ENCODE data around the gene RAD51AP2.

Gene RAD51AP2

DNA sequence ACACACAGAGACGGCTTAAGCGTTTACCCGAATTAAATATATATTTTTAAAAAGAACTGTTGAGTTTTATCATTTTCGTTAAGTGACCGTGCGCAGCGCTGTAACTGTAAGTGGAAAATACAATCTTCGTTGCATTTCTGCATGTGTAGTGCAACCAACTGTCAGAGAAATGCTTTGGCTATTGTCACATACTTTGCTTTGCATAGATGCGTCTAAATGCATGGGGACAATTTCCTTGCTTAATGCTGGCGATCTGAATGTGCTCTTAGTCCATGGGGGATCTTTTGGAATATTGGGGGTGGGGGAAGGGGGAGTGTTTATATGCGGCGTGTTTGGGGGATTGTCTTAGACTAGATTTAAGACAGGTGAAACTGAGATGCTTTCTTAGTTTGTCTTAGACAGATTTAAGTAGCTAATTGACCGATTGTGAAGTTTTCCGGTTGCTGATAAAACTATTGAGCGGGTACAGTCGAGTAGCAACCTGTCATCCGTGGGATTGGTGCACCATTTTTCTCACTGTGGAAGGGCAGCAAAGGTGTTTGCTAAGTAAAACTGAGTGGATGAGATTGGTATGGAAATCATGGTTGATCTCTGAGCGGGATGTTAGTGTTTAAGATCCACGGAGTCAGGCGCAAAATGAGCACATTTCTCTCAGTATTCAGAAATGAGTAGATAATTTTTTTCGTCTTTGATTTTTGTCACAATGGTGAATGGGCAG, 22.7 kb upstream of the RAD51AP2 start:
- H3K36me3 ChIP-seq (ENCODE audit: control insufficient read depth, insufficient read depth, low read length), result no peaks in the 10 kb centered on the region
- H3K4ac ChIP-seq (ENCODE audit: low read depth, low read length), result no peak overlapping the region
- H4K8ac ChIP-seq (ENCODE audit: low read depth, low read length), result no peak overlapping the region
- H2BK120ac ChIP-seq (ENCODE audit: low read depth, low read length), result no peak overlapping the region
- H3K9ac ChIP-seq (ENCODE audit: low read length), result peak overlapping the region; percentile 66
- no peak overlapping the region for H2BK15ac ChIP-seq (replicated peaks; ENCODE audit: low read depth)
- peak overlapping the region; percentile 78 for H3K56ac ChIP-seq (ENCODE audit: low read length)
- H3K18ac ChIP-seq (ENCODE audit: low read length), result no peak overlapping the region
- H3K79me1 ChIP-seq (ENCODE audit: low read length), result no peaks in the 10 kb centered on the region
- DNase-seq, result no peak
- no peaks in the 10 kb centered on the region for H3K27me3 ChIP-seq (ENCODE audit: insufficient read depth, low read length, poor library complexity)
- peak overlapping the region; percentile 61 for H3K4me3 ChIP-seq (ENCODE audit: low read length)
- H3K4me1 ChIP-seq (ENCODE audit: control insufficient read depth, low read depth, low read length), result peaks cover 13% of the 10 kb centered on the region
- H3K27ac ChIP-seq (ENCODE audit: low read depth, low read length), result no peak overlapping the region
- peaks cover 12% of the 10 kb centered on the region for H3K79me2 ChIP-seq (ENCODE audit: control insufficient read depth, insufficient read depth, low read length)
- H4K5ac ChIP-seq (ENCODE audit: low read length), result no peak overlapping the region
- no CpG with 5 or more reads among the region's 21 CpGs for WGBS (ENCODE audit: extremely low coverage, insufficient coverage, low lambda C conversion rate)
- no peak overlapping the region for H3K23ac ChIP-seq (ENCODE audit: low read length)
- H3K4me2 ChIP-seq (ENCODE audit: low read length), result peak overlapping the region; percentile 94
- no peak overlapping the region for H2BK5ac ChIP-seq (ENCODE audit: low read length)
- H2AK5ac ChIP-seq (ENCODE audit: low read length), result no peak overlapping the region

DNA sequence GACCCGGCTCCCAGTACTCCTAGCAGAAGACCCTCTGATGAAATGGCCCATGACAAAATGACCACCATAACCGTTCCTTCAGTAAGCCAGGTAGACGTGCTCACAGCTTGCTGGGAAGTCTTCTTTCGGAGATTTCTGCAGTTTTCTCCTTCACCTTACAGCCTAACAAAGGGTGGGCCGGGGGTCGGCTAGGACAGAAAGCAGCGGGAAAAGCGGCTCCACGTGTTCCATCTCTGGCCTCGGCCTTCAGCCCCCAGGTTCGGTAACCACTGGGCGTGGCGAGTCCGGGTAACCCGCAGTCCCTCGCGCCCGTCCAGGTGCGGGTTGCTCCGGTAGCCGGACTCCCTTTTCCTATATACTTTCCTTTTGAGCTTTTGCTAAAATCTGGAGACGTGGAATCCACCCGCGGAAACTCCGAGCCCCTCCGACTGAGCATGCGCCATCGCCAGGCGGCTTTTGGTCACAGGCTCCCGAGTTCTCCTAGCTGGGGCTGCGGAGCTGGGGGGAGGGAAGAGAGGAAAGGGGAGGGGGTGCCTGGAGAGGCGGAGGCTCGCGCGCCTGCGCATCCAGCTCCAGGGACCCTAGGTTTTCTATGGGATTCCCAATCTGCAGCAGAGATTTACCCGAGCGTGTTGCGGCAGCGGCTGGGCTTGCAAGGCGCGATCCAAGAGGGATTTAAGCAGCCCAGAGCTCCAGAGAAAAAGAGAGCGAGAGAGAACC, 22.0 kb upstream of the RAD51AP2 start, which contains the start of gene VSNL1:
TSS of gene VSNL1 (plus strand) at position 604 of the 720 bp plus-strand sequence. CDS start 51,379 bp downstream, outside the sequence.
- H2BK15ac ChIP-seq (replicated peaks; ENCODE audit: low read depth), result no peak within 1 kb of the TSS
- H3K18ac ChIP-seq (ENCODE audit: low read length), result peak within 1 kb of the TSS; percentile 24
- peak within 1 kb of the TSS; percentile 94 for H4K8ac ChIP-seq (ENCODE audit: low read depth, low read length)
- H3K79me1 ChIP-seq (ENCODE audit: low read length), result no peaks in the 10 kb centered on the region
- peak; percentile 98 for DNase-seq
- WGBS (ENCODE audit: extremely low coverage, insufficient coverage, low lambda C conversion rate), result no CpG with 5 or more reads among the region's 43 CpGs
- peak within 1 kb of the TSS; percentile 64 for H3K4ac ChIP-seq (ENCODE audit: low read depth, low read length)
- H2BK5ac ChIP-seq (ENCODE audit: low read length), result peak within 1 kb of the TSS; percentile 43
- no peak within 1 kb of the TSS for H4K5ac ChIP-seq (ENCODE audit: low read length)
- peak within 1 kb of the TSS; percentile 13 for H3K27ac ChIP-seq (ENCODE audit: low read depth, low read length)
- H2AK5ac ChIP-seq (ENCODE audit: low read length), result no peak within 1 kb of the TSS
- peak within 1 kb of the TSS; percentile 95 for H2BK120ac ChIP-seq (ENCODE audit: low read depth, low read length)
- no peaks in the 10 kb centered on the region for H3K36me3 ChIP-seq (ENCODE audit: control insufficient read depth, insufficient read depth, low read length)
- H3K23ac ChIP-seq (ENCODE audit: low read length), result no peak within 1 kb of the TSS
- H3K9ac ChIP-seq (ENCODE audit: low read length), result peak within 1 kb of the TSS; percentile 80
- no peaks in the 10 kb centered on the region for H3K27me3 ChIP-seq (ENCODE audit: insufficient read depth, low read length, poor library complexity)
- H3K4me1 ChIP-seq (ENCODE audit: control insufficient read depth, low read depth, low read length), result peaks cover 13% of the 10 kb centered on the region
- H3K4me3 ChIP-seq (ENCODE audit: low read length), result peak within 1 kb of the TSS; percentile 61
- H3K56ac ChIP-seq (ENCODE audit: low read length), result peak within 1 kb of the TSS; percentile 91
- H3K79me2 ChIP-seq (ENCODE audit: control insufficient read depth, insufficient read depth, low read length), result peaks cover 12% of the 10 kb centered on the region
- peak within 1 kb of the TSS; percentile 94 for H3K4me2 ChIP-seq (ENCODE audit: low read length)

DNA sequence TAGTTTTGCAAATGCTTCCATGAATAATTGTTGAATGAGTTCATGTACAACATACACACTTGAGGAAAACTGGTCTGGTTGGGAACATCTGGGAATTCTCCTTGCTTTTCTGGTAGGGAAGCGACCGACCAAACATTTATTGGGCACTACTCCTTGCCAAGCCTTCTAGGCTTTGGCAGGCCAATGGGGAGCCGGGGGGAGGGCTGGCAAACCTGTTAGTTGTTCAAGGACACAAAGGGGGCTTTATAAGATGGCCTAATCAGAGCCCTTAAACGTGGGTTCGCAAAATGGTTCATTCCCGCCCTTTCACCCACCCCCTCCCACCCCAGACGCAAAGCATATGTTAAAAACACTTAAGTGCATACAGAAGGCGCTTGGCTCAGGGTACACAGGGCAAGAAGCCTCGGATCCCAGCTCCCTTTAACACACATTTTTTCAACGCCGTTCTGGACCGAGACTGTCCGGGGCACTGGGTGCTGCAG, 21.4 kb upstream of the RAD51AP2 start:
- DNase-seq, result peak; percentile 76
- Histone ChIP-seq H2BK15ac (replicated peaks; ENCODE audit: low read depth) (no peak overlapping the region), H3K23ac (ENCODE audit: low read length) (no peak overlapping the region), H3K27me3 (ENCODE audit: insufficient read depth, low read length, poor library complexity) (no peaks in the 10 kb centered on the region), H4K5ac (ENCODE audit: low read length) (no peak overlapping the region), H3K79me1 (ENCODE audit: low read length) (no peaks in the 10 kb centered on the region), H3K18ac (ENCODE audit: low read length) (peak overlapping the region; percentile 24), H4K8ac (ENCODE audit: low read depth, low read length) (peak overlapping the region; percentile 94), H3K4me3 (ENCODE audit: low read length) (peak overlapping the region; percentile 57), H3K4ac (ENCODE audit: low read depth, low read length) (peak overlapping the region; percentile 64), H2BK120ac (ENCODE audit: low read depth, low read length) (peak overlapping the region; percentile 17), H3K79me2 (ENCODE audit: control insufficient read depth, insufficient read depth, low read length) (peaks cover 12% of the 10 kb centered on the region), H3K56ac (ENCODE audit: low read length) (peak overlapping the region; percentile 91), H2BK5ac (ENCODE audit: low read length) (peak overlapping the region; percentile 43), H3K9ac (ENCODE audit: low read length) (peak overlapping the region; percentile 80), H3K4me1 (ENCODE audit: control insufficient read depth, low read depth, low read length) (peaks cover 13% of the 10 kb centered on the region), H3K27ac (ENCODE audit: low read depth, low read length) (peak overlapping the region; percentile 13), H3K36me3 (ENCODE audit: control insufficient read depth, insufficient read depth, low read length) (no peaks in the 10 kb centered on the region), H2AK5ac (ENCODE audit: low read length) (no peak overlapping the region), H3K4me2 (ENCODE audit: low read length) (peak overlapping the region; percentile 86)
- no CpG with 5 or more reads among the region's 13 CpGs for WGBS (ENCODE audit: extremely low coverage, insufficient coverage, low lambda C conversion rate)

DNA sequence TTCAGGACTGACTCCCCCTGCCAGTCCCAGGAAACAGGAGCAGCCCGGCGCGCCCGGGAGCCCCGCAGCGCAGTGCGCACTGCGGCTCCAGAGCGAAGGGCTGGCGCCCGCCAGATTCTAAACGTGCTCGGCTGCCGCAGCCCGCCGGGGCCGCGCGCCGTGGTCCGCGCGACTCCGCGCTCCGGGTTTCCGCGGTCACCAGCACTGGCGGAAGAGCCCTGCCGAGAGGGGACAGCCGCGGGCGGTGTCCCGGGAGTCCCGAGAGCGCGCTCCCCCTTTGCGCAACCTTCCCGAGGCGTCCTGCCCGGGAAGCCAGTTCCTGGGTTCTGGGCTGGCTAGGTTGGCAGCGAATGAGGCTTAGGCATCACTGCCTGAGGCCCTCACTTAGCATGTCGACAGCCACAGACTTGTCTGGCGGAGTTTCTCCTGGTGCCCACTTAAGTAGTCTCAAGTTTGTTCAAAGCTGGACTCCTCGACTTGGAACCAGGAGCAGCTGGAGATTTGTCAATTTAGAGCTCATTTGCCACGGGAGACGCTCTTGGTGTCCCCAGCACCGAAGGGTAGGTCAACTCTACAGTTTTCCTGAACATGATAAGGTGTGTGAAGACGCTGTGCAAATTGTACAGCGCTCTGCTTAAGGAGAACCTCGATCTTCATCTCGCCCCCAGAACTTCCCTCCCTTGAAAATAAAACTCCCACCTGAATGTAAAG, 20.8 kb upstream of the RAD51AP2 start:
- WGBS (ENCODE audit: extremely low coverage, insufficient coverage, low lambda C conversion rate), result no CpG with 5 or more reads among the region's 52 CpGs
- Histone ChIP-seq H3K36me3 (ENCODE audit: control insufficient read depth, insufficient read depth, low read length) (no peaks in the 10 kb centered on the region), H3K4me3 (ENCODE audit: low read length) (peak overlapping the region; percentile 63), H2BK15ac (replicated peaks; ENCODE audit: low read depth) (no peak overlapping the region), H3K79me2 (ENCODE audit: control insufficient read depth, insufficient read depth, low read length) (peaks cover 12% of the 10 kb centered on the region), H3K4me2 (ENCODE audit: low read length) (peak overlapping the region; percentile 97), H3K79me1 (ENCODE audit: low read length) (no peaks in the 10 kb centered on the region), H3K23ac (ENCODE audit: low read length) (peak overlapping the region; percentile 48), H3K4ac (ENCODE audit: low read depth, low read length) (no peak overlapping the region), H3K9ac (ENCODE audit: low read length) (peak overlapping the region; percentile 82), H4K8ac (ENCODE audit: low read depth, low read length) (no peak overlapping the region), H3K4me1 (ENCODE audit: control insufficient read depth, low read depth, low read length) (peaks cover 10% of the 10 kb centered on the region), H2BK120ac (ENCODE audit: low read depth, low read length) (peak overlapping the region; percentile 21), H3K18ac (ENCODE audit: low read length) (peak overlapping the region; percentile 45), H4K5ac (ENCODE audit: low read length) (no peak overlapping the region), H3K27ac (ENCODE audit: low read depth, low read length) (peak overlapping the region; percentile 17), H2AK5ac (ENCODE audit: low read length) (no peak overlapping the region), H3K56ac (ENCODE audit: low read length) (peak overlapping the region; percentile 91), H3K27me3 (ENCODE audit: insufficient read depth, low read length, poor library complexity) (no peaks in the 10 kb centered on the region), H2BK5ac (ENCODE audit: low read length) (peak overlapping the region; percentile 20)
- DNase-seq, result peak; percentile 87

DNA sequence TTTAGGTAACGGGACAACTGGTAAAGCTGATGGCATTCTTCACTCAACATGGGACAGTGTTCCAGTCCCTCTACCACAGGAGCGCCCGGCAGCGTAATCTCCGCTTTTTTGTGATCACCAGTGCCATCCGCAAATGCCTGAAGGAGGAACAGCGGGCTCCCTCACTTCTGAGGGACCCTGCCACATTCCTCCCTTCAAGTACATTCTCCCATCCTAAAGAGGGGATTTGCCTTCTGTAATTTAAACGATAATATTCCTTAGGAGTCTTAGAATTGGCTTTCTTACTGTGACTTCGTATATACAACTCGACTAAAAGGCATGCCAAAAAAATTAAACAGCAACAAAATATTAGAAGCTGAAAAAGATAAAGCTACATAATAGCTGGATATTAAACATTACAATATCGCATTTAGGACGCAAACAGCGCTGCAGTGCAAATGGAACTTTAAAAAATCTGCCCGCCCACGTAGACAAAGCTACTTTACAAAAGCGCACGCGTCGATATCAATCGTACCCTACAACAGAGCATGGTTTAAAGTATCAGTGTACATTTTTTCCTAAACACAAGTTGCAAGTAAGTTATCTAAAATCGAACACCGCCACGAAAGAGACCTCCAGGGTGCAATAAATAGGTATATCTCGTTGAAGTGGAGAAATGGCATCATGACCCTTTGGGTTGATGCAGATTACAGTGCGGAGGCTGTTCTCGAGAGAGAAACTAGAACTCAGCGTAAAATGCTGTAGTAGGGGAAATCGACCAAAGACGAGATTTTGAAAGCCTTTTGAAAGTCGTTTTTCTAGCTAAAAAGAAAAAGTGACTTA, 20.0 kb upstream of the RAD51AP2 start:
- H3K27me3 ChIP-seq (ENCODE audit: insufficient read depth, low read length, poor library complexity), result no peaks in the 10 kb centered on the region
- no peak overlapping the region for H3K4ac ChIP-seq (ENCODE audit: low read depth, low read length)
- peaks cover 12% of the 10 kb centered on the region for H3K79me2 ChIP-seq (ENCODE audit: control insufficient read depth, insufficient read depth, low read length)
- H3K23ac ChIP-seq (ENCODE audit: low read length), result no peak overlapping the region
- peak overlapping the region; percentile 12 for H3K18ac ChIP-seq (ENCODE audit: low read length)
- no peak overlapping the region for H4K5ac ChIP-seq (ENCODE audit: low read length)
- WGBS (ENCODE audit: extremely low coverage, insufficient coverage, low lambda C conversion rate), result no CpG with 5 or more reads among the region's 30 CpGs
- H2BK5ac ChIP-seq (ENCODE audit: low read length), result no peak overlapping the region
- no peak overlapping the region for H4K8ac ChIP-seq (ENCODE audit: low read depth, low read length)
- H3K4me2 ChIP-seq (ENCODE audit: low read length), result peak overlapping the region; percentile 97
- H3K27ac ChIP-seq (ENCODE audit: low read depth, low read length), result no peak overlapping the region
- H2BK15ac ChIP-seq (replicated peaks; ENCODE audit: low read depth), result no peak overlapping the region
- DNase-seq, result peak; percentile 61
- no peaks in the 10 kb centered on the region for H3K36me3 ChIP-seq (ENCODE audit: control insufficient read depth, insufficient read depth, low read length)
- H2AK5ac ChIP-seq (ENCODE audit: low read length), result no peak overlapping the region
- H3K56ac ChIP-seq (ENCODE audit: low read length), result peak overlapping the region; percentile 91
- peak overlapping the region; percentile 82 for H3K9ac ChIP-seq (ENCODE audit: low read length)
- no peak overlapping the region for H2BK120ac ChIP-seq (ENCODE audit: low read depth, low read length)
- H3K79me1 ChIP-seq (ENCODE audit: low read length), result no peaks in the 10 kb centered on the region
- H3K4me1 ChIP-seq (ENCODE audit: control insufficient read depth, low read depth, low read length), result peaks cover 5% of the 10 kb centered on the region
- H3K4me3 ChIP-seq (ENCODE audit: low read length), result peak overlapping the region; percentile 12

All from mesendoderm (in vitro differentiated cells).